SJCRH30 (cell line): ENCODE data around the gene MEF2A. TPM values are rescaled to one million over a fixed set of nuclear protein-coding genes. Genes with fewer than 3 reads are reported as not detected.

ENCODE experiments used
- DNase-seq, 2 experiments: peaks; one replicate each; pipeline ENCODE4 v3.0.0-alpha.2; 2015 to 2020
- H3K27ac ChIP-seq: fragments of 250-450 bp; sonication (Bioruptor Pico); 2 replicates; pipeline ENCODE4 v1.5.1; 2020; ENCODE audit warnings: mild to moderate bottlenecking, moderate library complexity
- H3K27me3 ChIP-seq: fragments of 250-450 bp; sonication (Bioruptor Pico); 2 replicates; pipeline ENCODE4 v1.5.1; 2020; ENCODE audit warnings: mild to moderate bottlenecking, moderate library complexity
- H3K36me3 ChIP-seq: fragments of 250-450 bp; sonication (Bioruptor Pico); 2 replicates; pipeline ENCODE4 v1.5.1; 2020; ENCODE audit warnings: mild to moderate bottlenecking, moderate library complexity
- H3K4me1 ChIP-seq: fragments of 250-450 bp; sonication (Bioruptor Pico); 2 replicates; pipeline ENCODE4 v1.5.1; 2020; ENCODE audit warnings: mild to moderate bottlenecking, moderate library complexity
- H3K4me3 ChIP-seq: fragments of 250-450 bp; sonication (Bioruptor Pico); 2 replicates; pipeline ENCODE4 v1.5.1; 2020; ENCODE audit warnings: mild to moderate bottlenecking, moderate library complexity
- H3K9me3 ChIP-seq: fragments of 250-450 bp; sonication (Bioruptor Pico); replicated peaks from 2 replicates; pipeline ENCODE4 v1.5.1; 2020; ENCODE audit warnings: mild to moderate bottlenecking, moderate library complexity
- total RNA-seq: library from RNA; depleted of rRNA; stranded (reverse); fragments of >200 nt; shearing (Covaris generic); gene quantifications from 2 replicates; pipeline ENCODE4 v1.2.3, GENCODE V29; 2014

The MEF2A gene
- total RNA-seq, 1 experiment from 2014 or later = 41.2 TPM

DNA sequence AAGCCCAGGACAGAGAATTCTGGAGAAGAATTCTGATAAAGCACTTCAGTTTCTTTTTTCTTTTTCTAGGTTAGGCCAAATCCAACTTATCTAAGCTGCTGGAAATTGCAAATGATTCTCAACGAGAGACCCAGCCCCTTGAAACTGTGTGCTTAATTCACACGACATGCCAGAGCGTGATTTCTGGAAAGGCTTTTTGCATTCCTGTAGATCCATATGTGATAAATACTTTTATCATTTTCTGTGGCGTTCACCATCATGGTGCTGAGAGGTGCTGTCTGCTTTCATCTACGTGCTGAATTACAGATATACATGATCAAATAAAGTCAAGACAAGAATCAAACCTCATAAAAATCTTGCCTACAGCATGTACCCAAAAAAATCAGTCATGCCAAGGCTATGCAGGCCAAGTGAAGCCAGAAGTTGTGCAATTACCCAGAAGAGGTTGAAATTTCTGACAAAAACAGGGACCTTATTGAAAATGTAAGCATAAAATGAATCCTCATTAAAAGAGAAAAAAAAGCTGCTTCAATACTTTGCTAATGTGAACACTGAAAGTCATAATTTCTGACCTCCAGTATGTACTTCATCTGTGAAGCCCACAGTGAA is 10.8 kb upstream of the MEF2A start:
- DNase-seq = no peak
- no peaks in the 10 kb centered on the region for H3K36me3 ChIP-seq
- H3K4me3 ChIP-seq = no peak overlapping the region

DNA sequence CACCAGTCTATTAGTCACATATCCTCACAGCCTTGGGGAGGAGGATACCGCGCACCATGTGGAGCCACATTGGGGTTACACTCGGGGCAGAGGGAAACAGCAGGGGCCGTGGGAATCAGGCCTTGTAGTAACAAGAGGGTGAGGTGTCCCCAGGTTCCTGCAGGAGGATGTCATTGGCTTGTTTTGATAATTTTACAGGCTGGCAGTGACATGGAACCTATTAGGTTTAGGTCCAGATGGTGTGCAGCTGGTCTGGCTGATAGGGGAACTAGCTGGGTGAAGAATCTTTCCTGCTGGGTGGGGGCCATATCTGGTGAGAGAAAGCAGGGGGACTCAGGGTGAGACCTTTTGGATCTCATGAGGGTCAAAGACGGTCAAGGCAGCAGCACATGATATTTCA is 9.8 kb upstream of the MEF2A start:
- Histone ChIP-seq H3K36me3 (no peaks in the 10 kb centered on the region), H3K4me3 (no peak overlapping the region), H3K4me1 (peaks cover 16% of the 10 kb centered on the region), H3K27me3 (no peaks in the 10 kb centered on the region), H3K9me3 (no peaks in the 10 kb centered on the region; the same call in 1 of the 2 replicates), H3K27ac (no peak overlapping the region)
- DNase-seq = no peak

More for the DNA sequence above, 10.8 kb upstream of the MEF2A start:
- H3K27me3 ChIP-seq = no peaks in the 10 kb centered on the region
- H3K9me3 ChIP-seq = no peaks in the 10 kb centered on the region; the same call in 1 of the 2 replicates
- H3K4me1 ChIP-seq = peaks cover 16% of the 10 kb centered on the region
- no peak overlapping the region for H3K27ac ChIP-seq

- H3K4me3 ChIP-seq = no peak overlapping the region
- DNase-seq = no peak
- H3K27ac ChIP-seq = no peak overlapping the region
- no peaks in the 10 kb centered on the region for H3K36me3 ChIP-seq
- H3K9me3 ChIP-seq = no peaks in the 10 kb centered on the region; the same call in 1 of the 2 replicates
- no peaks in the 10 kb centered on the region for H3K27me3 ChIP-seq
- H3K4me1 ChIP-seq = peaks cover 16% of the 10 kb centered on the region
Measured at GRCh38 chr15:99556578-99556977, 9.2 kb upstream of the MEF2A start.

DNA sequence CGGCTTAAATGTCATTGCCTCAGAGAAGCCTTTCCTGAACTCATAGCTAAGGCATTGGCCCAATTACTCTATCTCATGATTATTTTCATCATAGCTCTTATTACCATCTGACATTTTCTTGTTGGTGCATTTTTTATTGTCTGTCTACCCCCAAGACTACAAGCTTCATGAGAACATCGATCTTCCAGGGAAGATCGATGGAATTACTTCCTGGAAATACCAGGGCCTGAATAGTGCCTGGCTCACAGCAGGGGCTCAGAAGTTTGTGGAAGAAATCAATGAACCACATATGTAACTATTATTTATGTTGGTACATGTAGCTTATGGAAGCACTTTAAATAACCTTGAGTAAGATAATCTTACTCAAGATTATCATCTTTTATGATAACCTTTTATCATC is 7.7 kb upstream of the MEF2A start:
- H3K27ac ChIP-seq = peak overlapping the region; percentile 48
- no peaks in the 10 kb centered on the region for H3K36me3 ChIP-seq
- no peak overlapping the region for H3K4me3 ChIP-seq
- no peaks in the 10 kb centered on the region; the same call in 1 of the 2 replicates for H3K9me3 ChIP-seq
- peaks cover 16% of the 10 kb centered on the region for H3K4me1 ChIP-seq
- DNase-seq = no peak
- no peaks in the 10 kb centered on the region for H3K27me3 ChIP-seq

DNA sequence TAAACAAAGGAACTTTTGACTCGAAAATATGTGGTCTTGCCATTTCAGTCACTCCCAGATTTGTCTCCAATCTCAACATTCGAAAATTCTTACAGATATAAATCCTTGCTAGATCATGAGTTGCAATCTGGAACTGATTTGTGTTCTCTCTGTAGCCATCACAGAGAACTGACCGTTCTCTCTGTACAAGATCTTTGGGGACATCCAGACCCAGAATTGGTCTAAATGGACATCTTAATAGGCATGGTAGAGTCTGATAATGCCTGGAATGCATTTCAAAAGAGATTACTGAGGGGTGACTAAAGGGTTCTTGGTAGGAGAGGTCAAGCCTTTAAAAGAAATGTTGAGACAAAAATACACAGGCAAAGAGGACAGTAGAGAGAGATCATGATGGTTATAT is 7.2 kb upstream of the MEF2A start:
- peak in 1 of 2 experiments; percentile 29 for DNase-seq
- peaks cover 16% of the 10 kb centered on the region for H3K4me1 ChIP-seq
- H3K36me3 ChIP-seq = no peaks in the 10 kb centered on the region
- peak overlapping the region; percentile 48 for H3K27ac ChIP-seq
- H3K27me3 ChIP-seq = no peaks in the 10 kb centered on the region
- H3K4me3 ChIP-seq = no peak overlapping the region
- H3K9me3 ChIP-seq = no peaks in the 10 kb centered on the region; the same call in 1 of the 2 replicates

DNA sequence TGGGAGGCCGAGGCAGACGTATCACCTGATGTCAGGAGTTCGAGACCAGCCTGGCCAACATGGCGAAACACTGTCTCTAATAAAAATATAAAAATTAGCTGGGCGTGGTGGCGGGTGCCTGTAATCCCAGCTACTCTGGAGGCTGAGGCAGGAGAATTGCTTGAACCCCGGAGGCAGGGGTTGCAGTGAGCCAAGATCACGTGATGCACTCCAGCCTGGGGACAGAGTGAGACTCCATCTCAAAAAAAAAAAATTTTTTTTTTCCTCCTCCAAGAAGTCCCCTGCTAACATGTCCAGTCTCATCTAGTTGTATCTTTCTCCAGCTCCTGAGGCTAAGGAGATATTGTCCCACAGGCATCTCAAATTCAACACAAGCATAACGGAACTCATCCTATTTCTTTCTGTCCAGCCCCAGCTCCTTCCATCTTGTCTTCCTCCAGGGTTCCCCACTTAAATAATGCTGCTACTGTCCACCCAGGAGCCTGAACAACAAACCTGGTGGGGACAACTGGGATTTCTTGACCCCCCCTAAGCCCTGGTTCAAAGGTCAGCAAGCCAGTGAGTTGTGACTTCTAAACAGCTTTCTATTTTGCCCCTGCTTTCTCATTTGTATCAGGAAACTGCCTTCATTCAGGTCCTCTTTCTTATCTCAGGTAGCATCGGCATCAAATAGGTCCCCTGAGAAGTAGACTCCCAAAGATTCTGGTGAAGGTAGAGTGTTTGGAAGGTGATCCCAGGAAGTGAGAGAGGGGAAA is 4.1 kb upstream of the MEF2A start:
- no peak for DNase-seq

DNA sequence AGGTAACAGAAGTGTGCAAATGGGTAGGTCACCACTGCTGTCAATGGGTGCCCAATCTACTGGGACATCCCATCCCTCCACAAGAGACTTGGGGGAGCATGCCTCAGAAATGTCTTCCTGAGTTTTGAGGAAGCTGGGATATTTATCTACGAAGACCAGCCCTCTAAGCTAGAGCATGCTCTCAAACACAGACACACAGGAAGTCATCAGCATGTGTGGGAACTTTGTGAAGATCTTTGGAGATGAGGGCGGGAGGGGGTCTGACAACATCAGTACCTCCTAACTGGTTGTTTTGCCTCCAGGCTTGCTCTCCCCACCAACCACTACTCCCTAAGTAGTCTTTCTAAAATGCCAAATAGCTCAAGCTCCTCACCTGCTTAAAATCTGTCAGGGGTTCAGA is 3.5 kb upstream of the MEF2A start:
- Histone ChIP-seq H3K4me1 (peaks cover 24% of the 10 kb centered on the region), H3K27me3 (no peaks in the 10 kb centered on the region)

More for the DNA sequence above, 4.1 kb upstream of the MEF2A start:
- no peak overlapping the region for H3K27ac ChIP-seq
- peaks cover 24% of the 10 kb centered on the region for H3K4me1 ChIP-seq
- H3K4me3 ChIP-seq = no peak overlapping the region
- no peaks in the 10 kb centered on the region for H3K9me3 ChIP-seq
- no peaks in the 10 kb centered on the region for H3K27me3 ChIP-seq
- no peaks in the 10 kb centered on the region for H3K36me3 ChIP-seq

GRCh38 chr15:99564221-99565048 is 1.3 kb upstream of the MEF2A start:
- Histone ChIP-seq H3K36me3 (no peaks in the 10 kb centered on the region), H3K27me3 (no peaks in the 10 kb centered on the region), H3K9me3 (no peaks in the 10 kb centered on the region), H3K4me3 (peak overlapping the region; percentile 85), H3K4me1 (peaks cover 13% of the 10 kb centered on the region), H3K27ac (peak overlapping the region; percentile 21; the same call in 1 of the 2 replicates)
- peak; percentile 56 to 73 for DNase-seq

More for the DNA sequence above, 3.5 kb upstream of the MEF2A start:
- no peak overlapping the region for H3K4me3 ChIP-seq
- no peak for DNase-seq
- no peaks in the 10 kb centered on the region for H3K9me3 ChIP-seq
- H3K36me3 ChIP-seq = no peaks in the 10 kb centered on the region
- no peak overlapping the region for H3K27ac ChIP-seq

- Histone ChIP-seq H3K27me3 (no peaks in the 10 kb centered on the region), H3K27ac (peak overlapping the region; percentile 21; the same call in 1 of the 2 replicates)
- no peak for DNase-seq
Measured at GRCh38 chr15:99565049-99565298, 810 bp upstream of the MEF2A start.

GRCh38 chr15:99566157-99566897 is 543 bp downstream of the MEF2A start:
- DNase-seq = peak; percentile 23 to 48

More at GRCh38 chr15:99565049-99565298, 810 bp upstream of the MEF2A start:
- peaks cover 13% of the 10 kb centered on the region for H3K4me1 ChIP-seq
- H3K9me3 ChIP-seq = no peaks in the 10 kb centered on the region
- H3K36me3 ChIP-seq = no peaks in the 10 kb centered on the region
- H3K4me3 ChIP-seq = peak overlapping the region; percentile 85

GRCh38 chr15:99568625-99569352 is 3.0 kb downstream of the MEF2A start:
- 0 out of 2 replicates have a peak, but pooled peaks cover 3% of the 10 kb centered on the region for H3K9me3 ChIP-seq
- H3K27ac ChIP-seq = no peak overlapping the region
- no peak for DNase-seq
- H3K36me3 ChIP-seq = peaks cover 2% of the 10 kb centered on the region; the same call in 1 of the 2 replicates
- H3K27me3 ChIP-seq = no peaks in the 10 kb centered on the region
- no peak overlapping the region for H3K4me3 ChIP-seq
- peaks cover 13% of the 10 kb centered on the region for H3K4me1 ChIP-seq

More at GRCh38 chr15:99566157-99566897, 543 bp downstream of the MEF2A start:
- Histone ChIP-seq H3K4me3 (peak overlapping the region; percentile 85), H3K27ac (peak overlapping the region; percentile 80), H3K36me3 (no peaks in the 10 kb centered on the region), H3K4me1 (peaks cover 13% of the 10 kb centered on the region), H3K27me3 (no peaks in the 10 kb centered on the region), H3K9me3 (no peaks in the 10 kb centered on the region)

- Histone ChIP-seq H3K4me3 (no peak overlapping the region), H3K9me3 (0 out of 2 replicates have a peak, but pooled peaks cover 3% of the 10 kb centered on the region), H3K4me1 (peaks cover 4% of the 10 kb centered on the region; the same call in 1 of the 2 replicates), H3K27me3 (no peaks in the 10 kb centered on the region), H3K27ac (no peak overlapping the region), H3K36me3 (peaks cover 2% of the 10 kb centered on the region; the same call in 1 of the 2 replicates)
- DNase-seq = no peak
Measured at GRCh38 chr15:99571299-99571698, 5.5 kb downstream of the MEF2A start.

- no peak overlapping the region for H3K4me3 ChIP-seq
- 0 out of 2 replicates have a peak, but pooled peaks cover 3% of the 10 kb centered on the region for H3K9me3 ChIP-seq
- peaks cover 2% of the 10 kb centered on the region; the same call in 1 of the 2 replicates for H3K36me3 ChIP-seq
- DNase-seq = no peak
- H3K4me1 ChIP-seq = no peaks in the 10 kb centered on the region
- no peak overlapping the region for H3K27ac ChIP-seq
- H3K27me3 ChIP-seq = no peaks in the 10 kb centered on the region
Measured at GRCh38 chr15:99574048-99574447, 8.3 kb downstream of the MEF2A start.
